HEK293T (cell line): ENCODE data around the gene MRGPRX3.

ENCODE experiments used
- CTCF ChIA-PET: fragments of 350-600 bp; formaldehyde crosslinking; extraction: SDS; loops from one replicate; lab custom pipeline; 2021; ENCODE audit warnings: antibody characterized with exemption, inconsistent platforms; lab: Yijun Ruan, JAX
- POLR2A ChIA-PET: fragments of 350-600 bp; formaldehyde crosslinking; extraction: SDS; loops from one replicate; lab custom pipeline; 2020; ENCODE audit warnings: antibody characterized with exemption, inconsistent platforms; lab: Yijun Ruan, JAX
- DNase-seq: peaks from one replicate; pipeline ENCODE4 v3.0.0; 2012; ENCODE audit warnings: mixed read lengths; ENCODE audit errors: extremely low spot score
- ARNT ChIP-seq: fragments of 450-650 bp; IDR thresholded peaks from 2 replicates; pipeline ENCODE4 v1.6.1; 2017; ENCODE audit warnings: mild to moderate bottlenecking
- BHLHE40 ChIP-seq: fragments of 450-650 bp; IDR thresholded peaks from 2 replicates; pipeline ENCODE4 v1.6.1; 2016; ENCODE audit warnings: mild to moderate bottlenecking, moderate library complexity, borderline replicate concordance
- CTBP1 ChIP-seq: fragments of 450-650 bp; IDR thresholded peaks from 2 replicates; pipeline ENCODE4 v1.6.1; 2016; ENCODE audit warnings: borderline replicate concordance
- ELF4 ChIP-seq: fragments of 450-650 bp; IDR thresholded peaks from 2 replicates; pipeline ENCODE4 v1.6.1; 2017; ENCODE audit warnings: antibody characterized with exemption
- FOXA1 ChIP-seq: fragments of 450-650 bp; IDR thresholded peaks from 2 replicates; pipeline ENCODE4 v1.6.1; 2016; ENCODE audit warnings: mild to moderate bottlenecking
- FOXK2 ChIP-seq: fragments of 450-650 bp; IDR thresholded peaks from 2 replicates; pipeline ENCODE4 v1.6.1; 2016; ENCODE audit warnings: mild to moderate bottlenecking
- FOXM1 ChIP-seq: fragments of 450-650 bp; IDR thresholded peaks from 2 replicates; pipeline ENCODE4 v1.6.1; 2017; ENCODE audit warnings: mild to moderate bottlenecking, borderline replicate concordance
- HDGF ChIP-seq: fragments of 450-650 bp; IDR thresholded peaks from 2 replicates; pipeline ENCODE4 v1.6.1; 2017; ENCODE audit warnings: antibody characterized with exemption, borderline replicate concordance
- L3MBTL2 ChIP-seq: fragments of 450-650 bp; conservative IDR thresholded peaks from 2 replicates; pipeline ENCODE4 v1.6.1; 2016; ENCODE audit warnings: mild to moderate bottlenecking
- LEF1 ChIP-seq: fragments of 450-650 bp; IDR thresholded peaks from 2 replicates; pipeline ENCODE4 v1.6.1; 2017; ENCODE audit warnings: mild to moderate bottlenecking, borderline replicate concordance
- NFRKB ChIP-seq: fragments of 450-650 bp; IDR thresholded peaks from 2 replicates; pipeline ENCODE4 v1.6.1; 2016; ENCODE audit warnings: mild to moderate bottlenecking, moderate library complexity
- PKNOX1 ChIP-seq: fragments of 450-650 bp; IDR thresholded peaks from 2 replicates; pipeline ENCODE4 v1.6.1; 2016
- SP1 ChIP-seq: fragments of 450-650 bp; IDR thresholded peaks from 2 replicates; pipeline ENCODE4 v1.6.1; 2017
- SUZ12 ChIP-seq: fragments of 450-650 bp; IDR thresholded peaks from 2 replicates; pipeline ENCODE4 v1.6.1; 2016; ENCODE audit warnings: mild to moderate bottlenecking
- TARDBP ChIP-seq: fragments of 450-650 bp; IDR thresholded peaks from 2 replicates; pipeline ENCODE4 v1.6.1; 2016
- ZNF384 ChIP-seq: fragments of 450-650 bp; IDR thresholded peaks from 2 replicates; pipeline ENCODE4 v1.6.1; 2016

The MRGPRX3 gene

GRCh38 chr11:18132341-18132740, at the start of gene MRGPRX3:
Gene MRGPRX3, plus strand, starts transcription at chr11:18132571. Its CDS starts 4,632 bp downstream, at chr11:18137203.
- POLR2A ChIA-PET: no interaction called here
- CTCF ChIA-PET: no interaction called here
- DNase-seq: no peak
- TF ChIP-seq PKNOX1: no peak
- no peak for TF ChIP-seq L3MBTL2

- POLR2A ChIA-PET: no interaction called here
Measured at GRCh38 chr11:18088366-18088765, 44.0 kb upstream of the MRGPRX3 start.

GRCh38 chr11:18088966-18089365, 43.4 kb upstream of the MRGPRX3 start:
- ChIA-PET POLR2A (interaction anchor here (1.4 kb wide), 1 partner anchor 17 kb away, joined by 3 read pairs; the partner anchor contains the start of gene SAAL1), CTCF (interaction anchor here (1.1 kb wide), 1 partner anchor 17 kb away, joined by 3 read pairs; the partner anchor contains the start of gene SAAL1)
- no peak for DNase-seq
- TF ChIP-seq CTBP1 (no peak), PKNOX1 (no peak), SP1 (no peak), BHLHE40 (no peak), HDGF (no peak), ELF4 (no peak), ZNF384 (no peak), LEF1 (no peak), FOXA1 (no peak), L3MBTL2 (no peak), FOXK2 (no peak), TARDBP (no peak), NFRKB (no peak), SUZ12 (no peak), FOXM1 (no peak), ARNT (no peak)

More at GRCh38 chr11:18088366-18088765, 44.0 kb upstream of the MRGPRX3 start:
- TF ChIP-seq ARNT (no peak), SP1 (no peak), CTBP1 (no peak), FOXK2 (no peak), PKNOX1 (no peak)
- DNase-seq: no peak
- CTCF ChIA-PET: no interaction called here

- no peak for DNase-seq
- ChIA-PET CTCF (no interaction called here), POLR2A (no interaction called here)
- TF ChIP-seq L3MBTL2 (no peak), NFRKB (no peak), BHLHE40 (no peak), FOXM1 (no peak), SP1 (no peak), TARDBP (no peak), FOXA1 (no peak), ELF4 (no peak), HDGF (no peak), FOXK2 (no peak), SUZ12 (no peak), LEF1 (no peak)
Measured at GRCh38 chr11:18091731-18092130, 40.6 kb upstream of the MRGPRX3 start.

- TF ChIP-seq FOXA1 (no peak), FOXM1 (no peak), HDGF (no peak), FOXK2 (no peak), SP1 (no peak), ELF4 (no peak), SUZ12 (no peak), BHLHE40 (no peak), TARDBP (no peak), CTBP1 (no peak), LEF1 (no peak)
- CTCF ChIA-PET: no interaction called here
- POLR2A ChIA-PET: no interaction called here
Measured at GRCh38 chr11:18093959-18094358, 38.4 kb upstream of the MRGPRX3 start.

GRCh38 chr11:18100926-18101656, 31.3 kb upstream of the MRGPRX3 start:
- TF ChIP-seq ZNF384 (no peak), SP1 (no peak), TARDBP (no peak), CTBP1 (no peak), PKNOX1 (no peak), BHLHE40 (no peak), FOXA1 (no peak), ARNT (no peak), SUZ12 (no peak), NFRKB (no peak), ELF4 (no peak), FOXK2 (no peak), LEF1 (no peak), L3MBTL2 (no peak), HDGF (no peak), FOXM1 (no peak)
- ChIA-PET POLR2A (no interaction called here), CTCF (no interaction called here)
- DNase-seq: no peak

More at GRCh38 chr11:18093959-18094358, 38.4 kb upstream of the MRGPRX3 start:
- no peak for DNase-seq
